Measurements from ENCODE around the gene POC1A.

POC1A gene

GRCh38 chr3:52084216-52084945, 69.8 kb downstream of the POC1A start:
- no peak for DNase-seq (ENCODE audit: low read depth)

GRCh38 chr3:52083556-52084087, 70.6 kb downstream of the POC1A start:
- no peak for DNase-seq (ENCODE audit: low read depth)

GRCh38 chr3:52082951-52083350, 71.3 kb downstream of the POC1A start:
- no peak for DNase-seq (ENCODE audit: low read depth)

GRCh38 chr3:52080830-52081719, 73.1 kb downstream of the POC1A start:
- DNase-seq (ENCODE audit: low read depth), result no peak

- DNase-seq (ENCODE audit: low read depth), result no peak
Observed at GRCh38 chr3:52079958-52080357, 74.3 kb downstream of the POC1A start.

- DNase-seq (ENCODE audit: low read depth), result no peak
Observed at GRCh38 chr3:52078781-52079560, 75.3 kb downstream of the POC1A start.

- no peak for DNase-seq (ENCODE audit: low read depth)
Observed at GRCh38 chr3:52077925-52078324, 76.3 kb downstream of the POC1A start.

GRCh38 chr3:52076896-52077780, 77.1 kb downstream of the POC1A start:
- DNase-seq (ENCODE audit: low read depth), result no peak

- DNase-seq (ENCODE audit: low read depth), result no peak
Observed at GRCh38 chr3:52073490-52073889, 80.7 kb downstream of the POC1A start.

GRCh38 chr3:52072471-52072870, 81.8 kb downstream of the POC1A start:
- DNase-seq (ENCODE audit: low read depth), result no peak

- no peak for DNase-seq (ENCODE audit: low read depth)
Observed at GRCh38 chr3:52072020-52072419, 82.2 kb downstream of the POC1A start.

GRCh38 chr3:52070724-52071621, 83.2 kb downstream of the POC1A start:
- DNase-seq (ENCODE audit: low read depth), result no peak

GRCh38 chr3:52069855-52070254, 84.4 kb downstream of the POC1A start:
- no peak for DNase-seq (ENCODE audit: low read depth)

- DNase-seq (ENCODE audit: low read depth), result no peak
Observed at GRCh38 chr3:52069135-52069534, 85.1 kb downstream of the POC1A start.

- no peak for DNase-seq (ENCODE audit: low read depth)
Observed at GRCh38 chr3:52068730-52069129, 85.5 kb downstream of the POC1A start.

- no peak for DNase-seq (ENCODE audit: low read depth)
Observed at GRCh38 chr3:52068055-52068571, 86.1 kb downstream of the POC1A start.

GRCh38 chr3:52067526-52067925, 86.7 kb downstream of the POC1A start:
- DNase-seq (ENCODE audit: low read depth), result no peak

- no peak for DNase-seq (ENCODE audit: low read depth)
Observed at GRCh38 chr3:52067046-52067445, 87.2 kb downstream of the POC1A start.

- no peak for DNase-seq (ENCODE audit: low read depth)
Observed at GRCh38 chr3:52065264-52065756, 88.9 kb downstream of the POC1A start.

GRCh38 chr3:52064561-52064960, 89.7 kb downstream of the POC1A start:
- DNase-seq (ENCODE audit: low read depth), result no peak
